GM12878 (cell line): ENCODE results near the gene LSM14B. TPM values are rescaled to one million over a fixed set of nuclear protein-coding genes. Genes with fewer than 3 reads are reported as not detected.

Source experiments
- ATAC-seq: fragments of 200-7000 bp; cut with Tn5 transposase; 3 replicates; pipeline ENCODE4 v1.9.1; 2020; ENCODE audit warnings: mild to moderate bottlenecking, moderate library complexity
- BruUV-seq: library from RNA; stranded (reverse); fragments of 400-500 nt; replicated peaks from 2 replicates; lab custom pipeline; 2021; lab: Mats Ljungman, UMichigan
- CTCF ChIA-PET: fragments of 300-600 bp; sonication (Branson Sonifier 250); formaldehyde crosslinking; extraction: SDS; loops from one replicate; lab custom pipeline; 2021; ENCODE audit warnings: inconsistent platforms; lab: Yijun Ruan, JAX
- POLR2A ChIA-PET: fragments of 350-600 bp; formaldehyde crosslinking; extraction: SDS; loops from one replicate; lab custom pipeline; 2021; ENCODE audit warnings: inconsistent platforms; lab: Charles Lee
- RAD21 ChIA-PET: fragments of 300-600 bp; sonication (Branson Sonifier 250); formaldehyde crosslinking; loops from one replicate; lab custom pipeline; 2023; ENCODE audit warnings: antibody characterized with exemption; ENCODE audit not compliant: unreplicated experiment; lab: Charles Lee
- SMC1A ChIA-PET: fragments of 300-600 bp; sonication (Branson Sonifier 250); formaldehyde crosslinking; loops from one replicate; lab custom pipeline; 2023; ENCODE audit not compliant: unreplicated experiment, uncharacterized antibody; lab: Charles Lee
- DNase-seq: peaks from one replicate; pipeline ENCODE4 v3.0.0-alpha.2; 2011; ENCODE audit warnings: low read depth, low spot score
- FAIRE-seq: peaks from 3 replicates; lab custom pipeline; 2011; peaks lifted over from hg19 to GRCh38; lab: Jason Lieb, UNC
- H2AFZ ChIP-seq: 2 replicates; pipeline ENCODE4 v1.6.0; 2011; ENCODE audit warnings: low read depth, low read length, control low read depth; ENCODE audit not compliant: control insufficient read depth
- H3K27ac ChIP-seq: 2 replicates; pipeline ENCODE4 v1.5.1; 2011; ENCODE audit warnings: control low read depth; ENCODE audit not compliant: control insufficient read depth, insufficient read depth
- H3K27me3 ChIP-seq, 2 experiments: replicated peaks in 1 of 2; 2 replicates each; pipeline versions ENCODE4 v1.6.0 to v1.6.1; 2011; ENCODE audit warnings: low read length in 1 of 2; ENCODE audit not compliant: control insufficient read depth in 2 of 2, insufficient read depth in 2 of 2
- H3K36me3 ChIP-seq, 2 experiments: 2 replicates each; pipeline ENCODE4 v1.5.1; 2011; ENCODE audit warnings: low read length in 1 of 2; ENCODE audit not compliant: control insufficient read depth in 2 of 2, insufficient read depth in 2 of 2
- H3K4me1 ChIP-seq: 2 replicates; pipeline ENCODE4 v1.6.1; 2011; ENCODE audit warnings: mild to moderate bottlenecking, low read length, moderate library complexity, mixed read lengths; ENCODE audit not compliant: control insufficient read depth, insufficient read depth
- H3K4me2 ChIP-seq: 2 replicates; pipeline ENCODE4 v1.6.0; 2011; ENCODE audit warnings: control low read depth; ENCODE audit not compliant: control insufficient read depth, insufficient read depth
- H3K4me3 ChIP-seq: fragments of 200-600 bp; sonication (generic); 2 replicates; pipeline ENCODE4 v1.5.1; 2016
- H3K79me2 ChIP-seq: 2 replicates; pipeline ENCODE4 v1.6.0; 2011; ENCODE audit warnings: low read length; ENCODE audit not compliant: control insufficient read depth, insufficient read depth
- H3K9ac ChIP-seq: 2 replicates; pipeline ENCODE4 v1.8.0; 2011; ENCODE audit warnings: low read length, control low read depth, mixed read lengths; ENCODE audit not compliant: control insufficient read depth, insufficient read depth
- H3K9me3 ChIP-seq: replicated peaks from 3 replicates; pipeline ENCODE4 v1.5.1; 2011; ENCODE audit warnings: mild to moderate bottlenecking, low read length; ENCODE audit not compliant: control insufficient read depth, insufficient read depth
- H4K20me1 ChIP-seq: 2 replicates; pipeline ENCODE4 v1.6.0; 2011; ENCODE audit not compliant: control insufficient read depth, insufficient read depth
- CEBPZ ChIP-seq: fragments of 150-350 bp; IDR thresholded peaks from 2 replicates; pipeline ENCODE4 v1.6.1; 2016; ENCODE audit warnings: low read depth, low read length
- CHD1 ChIP-seq: IDR thresholded peaks from 2 replicates; pipeline ENCODE4 v1.6.1; 2012; ENCODE audit warnings: low read depth, low read length, improper control_type of control experiment
- EP300 ChIP-seq, 2 experiments: fragments of 150-350 bp in 1 of 2; IDR thresholded peaks; 2 replicates each; pipeline ENCODE4 v1.6.1; 2011 to 2012; ENCODE audit warnings: low read depth in 2 of 2, low read length in 2 of 2, borderline replicate concordance in 1 of 2, improper control_type of control experiment in 1 of 2, inconsistent platforms in 1 of 2; ENCODE audit not compliant: control insufficient read depth in 1 of 2
- MEF2B ChIP-seq: fragments of 450-650 bp; IDR thresholded peaks from 2 replicates; pipeline ENCODE4 v1.6.1; 2018; ENCODE audit warnings: mild to moderate bottlenecking, moderate library complexity; ENCODE audit not compliant: partially characterized antibody, poor library complexity, severe bottlenecking
- NFXL1 ChIP-seq: fragments of 450-650 bp; IDR thresholded peaks from 2 replicates; pipeline ENCODE4 v1.6.1; 2017; ENCODE audit warnings: antibody characterized with exemption, mild to moderate bottlenecking, borderline replicate concordance
- NR2C1 ChIP-seq: fragments of 450-650 bp; IDR thresholded peaks from 2 replicates; pipeline ENCODE4 v1.6.1; 2017; ENCODE audit warnings: antibody characterized with exemption, mild to moderate bottlenecking, moderate library complexity
- PAX8 ChIP-seq: fragments of 450-650 bp; IDR thresholded peaks from 2 replicates; pipeline ENCODE4 v1.6.1; 2017; ENCODE audit warnings: mild to moderate bottlenecking, moderate library complexity
- RBBP5 ChIP-seq: fragments of 200-600 bp; sonication (generic); conservative IDR thresholded peaks from 2 replicates; pipeline ENCODE4 v1.6.1; 2016
- TAF1 ChIP-seq: IDR thresholded peaks from 2 replicates; pipeline ENCODE4 v1.6.1; 2011; ENCODE audit warnings: mild to moderate bottlenecking, low read depth, low read length, borderline replicate concordance
- ZNF687 ChIP-seq: fragments of 450-650 bp; IDR thresholded peaks from 2 replicates; pipeline ENCODE4 v1.6.1; 2017; ENCODE audit warnings: mild to moderate bottlenecking, moderate library complexity
- WGBS: methylation state at CpG from one replicate; pipeline ENCODE4 v1.1.6; 2016; ENCODE audit warnings: low lambda C conversion rate; ENCODE audit not compliant: insufficient replicate concordance, insufficient coverage; ENCODE audit errors: missing lambda C conversion rate; 5-methylcytosine and 5-hydroxymethylcytosine counted together
- in situ Hi-C: fragments of 300-500 bp; cut with MboI; formaldehyde crosslinking; loops from 9 replicates; pipeline ENCODE4 v1.14.3; 2018; ENCODE audit warnings: mixed read lengths
- intact Hi-C: fragments of 100-400 bp; cut with micrococcal nuclease; formaldehyde crosslinking; loops from one replicate; pipeline ENCODE4 v1.14.2; 2022; ENCODE audit not compliant: unreplicated experiment
- polyA plus RNA-seq, 11 experiments: library from polyadenylated mRNA; depleted of rRNA in 4 of 11; unstranded in 6 of 11; stranded (reverse) in 5 of 11; fragments of >200 nt; fragmentation: Nextera tagmentation in 4 of 11; fragmentation: Illumina TruSeq in 1 of 11; extraction: Ambion mirVana in 4 of 11; extraction: Trizol in 1 of 11; gene quantifications; 1 replicate in 1 of 11; 2 replicates in 10 of 11; pipeline versions ENCODE4 v1.2.1 to v1.2.3, GENCODE V29; 2011 to 2016; ENCODE audit warnings: inconsistent platforms in 2 of 11, missing spikeins in 2 of 11, low read depth in 1 of 11
- total RNA-seq, 4 experiments: library from RNA; depleted of rRNA in 3 of 4; stranded (reverse); fragments of >200 nt in 3 of 4; fragmentation: Illumina TruSeq in 1 of 4; extraction: Trizol in 1 of 4; gene quantifications; 2 replicates each; pipeline versions ENCODE4 v1.2.1 to v1.2.3, GENCODE V29; 2013 to 2021

The LSM14B gene
- total and polyA plus RNA-seq, 10 of the 15 experiments (the other 5 are each of a cell fraction or from before 2014, with no cell fraction given) = 0.56 to 34.3 (median 15.6) TPM

- Histone ChIP-seq H3K27me3 (no peaks in the 10 kb centered on the region), H3K9ac (no peak overlapping the region), H3K4me1 (no peaks in the 10 kb centered on the region), H3K9me3 (peaks cover 8% of the 10 kb centered on the region; the same call in 2 of the 3 replicates), H4K20me1 (no peaks in the 10 kb centered on the region), H3K36me3 (no peaks in the 10 kb centered on the region), H2AFZ (no peak overlapping the region), H3K4me2 (no peak overlapping the region), H3K27ac (no peak overlapping the region), H3K79me2 (no peaks in the 10 kb centered on the region), H3K4me3 (no peak overlapping the region)
- no TSS peak for BruUV-seq
- FAIRE-seq (no peak), DNase-seq (no peak), ATAC-seq (no peak)
- SMC1A ChIA-PET = no interaction called here
- no peak for TF ChIP-seq NFXL1
- no peak for TF ChIP-seq RBBP5
- POLR2A ChIA-PET = no interaction called here
- in situ Hi-C loops (no loop called here), intact Hi-C loops (no loop called here)
- CTCF ChIA-PET = interaction anchor here (0.9 kb wide), 1 partner anchor 62 kb away, joined by 3 read pairs; no protein-coding TSS in a partner anchor
- RAD21 ChIA-PET = no interaction called here
- WGBS = 73% methylated on average over 5 of the region's 5 CpGs
Observed at GRCh38 chr20:62073323-62073722, 49.0 kb upstream of the LSM14B start.

- H3K36me3 ChIP-seq = no peaks in the 10 kb centered on the region
- no peaks in the 10 kb centered on the region for H3K27me3 ChIP-seq
- no peak for ATAC-seq
- intact Hi-C loops (no loop called here), in situ Hi-C loops (loop anchor here (25.0 kb wide), 1 partner anchor 592 kb away; no protein-coding TSS in a partner anchor)
- ChIA-PET RAD21 (no interaction called here), POLR2A (no interaction called here), CTCF (no interaction called here), SMC1A (no interaction called here)
- DNase-seq = no peak
- H3K9me3 ChIP-seq = peaks cover 5% of the 10 kb centered on the region; the same call in 2 of the 3 replicates
- no peak overlapping the region for H3K4me3 ChIP-seq
- FAIRE-seq = no peak
- H3K27ac ChIP-seq = no peak overlapping the region
- H3K79me2 ChIP-seq = no peaks in the 10 kb centered on the region
- no peak overlapping the region for H3K4me2 ChIP-seq
- no peaks in the 10 kb centered on the region for H4K20me1 ChIP-seq
- 87% methylated on average over 1 of the region's 1 CpG for WGBS
- no peaks in the 10 kb centered on the region for H3K4me1 ChIP-seq
- H3K9ac ChIP-seq = no peak overlapping the region
- H2AFZ ChIP-seq = no peak overlapping the region
- BruUV-seq = no TSS peak
- TF ChIP-seq CHD1 (no peak), NR2C1 (no peak), TAF1 (no peak), ZNF687 (no peak), CEBPZ (no peak), PAX8 (no peak), EP300 (IDR thresholded peaks at IDR 0.05; ENCODE audit: borderline replicate concordance in 1 of 2, control insufficient read depth in 1 of 2, low read depth in 2 of 2, low read length in 2 of 2) (no peak), MEF2B (no peak)
Observed at GRCh38 chr20:62079166-62079565, 43.1 kb upstream of the LSM14B start.
